GM12891 (cell line): ENCODE data around the gene MEOX1.

ENCODE experiments used
- PAX5 ChIP-seq: IDR thresholded peaks from 2 replicates; pipeline ENCODE4 v1.6.1; 2011; ENCODE audit warnings: low read length, moderate library complexity, mild to moderate bottlenecking; ENCODE audit not compliant: insufficient read depth, severe bottlenecking
- POLR2A ChIP-seq: IDR thresholded peaks from 2 replicates; pipeline ENCODE4 v1.6.1; 2011; ENCODE audit warnings: low read depth, low read length, control low read depth
- POLR2AphosphoS5 ChIP-seq: IDR thresholded peaks from 2 replicates; pipeline ENCODE4 v1.6.1; 2011; ENCODE audit warnings: low read depth, low read length, control low read depth
- SPI1 ChIP-seq: IDR thresholded peaks from 2 replicates; pipeline ENCODE4 v1.6.1; 2011; ENCODE audit warnings: low read depth, low read length, control low read depth
- TAF1 ChIP-seq: IDR thresholded peaks from 2 replicates; pipeline ENCODE4 v1.6.1; 2011; ENCODE audit warnings: low read depth, low read length, control low read depth

- TF ChIP-seq POLR2AphosphoS5, result no peak
- no peak for TF ChIP-seq POLR2A
- TF ChIP-seq PAX5, result no peak
- TF ChIP-seq TAF1, result no peak
- TF ChIP-seq SPI1, result no peak
Measured at GRCh38 chr17:43690624-43691316, 29.0 kb upstream of the MEOX1 start.
